GM18519 (cell line): Measurements from ENCODE around the gene EFNB3.

Experiments
- ATAC-seq: cut with Tn5 transposase; IDR thresholded peaks from one replicate; pipeline ENCODE4 v1.9.1; 2021; ENCODE audit warnings: mild to moderate bottlenecking, moderate library complexity; ENCODE audit not compliant: unreplicated experiment, low FRiP score

EFNB3 gene

GRCh38 chr17:7716901-7717755 is 12.1 kb downstream of the EFNB3 start, which contains the start of gene DNAH2:
TSS of gene DNAH2 (plus strand) at chr17:7717744. CDS start at chr17:7719735, 1,991 bp downstream.
- no peak for ATAC-seq

- no peak for ATAC-seq
Observed at GRCh38 chr17:7717756-7718350, 12.9 kb downstream of the EFNB3 start.

GRCh38 chr17:7719661-7720060 is 14.7 kb downstream of the EFNB3 start:
- no peak for ATAC-seq

- no peak for ATAC-seq
Observed at GRCh38 chr17:7720125-7720524, 15.1 kb downstream of the EFNB3 start.

GRCh38 chr17:7721612-7722011 is 16.6 kb downstream of the EFNB3 start:
- ATAC-seq = no peak

GRCh38 chr17:7727886-7728285 is 22.9 kb downstream of the EFNB3 start:
- no peak for ATAC-seq

GRCh38 chr17:7729816-7730215 is 24.8 kb downstream of the EFNB3 start:
- no peak for ATAC-seq

- no peak for ATAC-seq
Observed at GRCh38 chr17:7732981-7733539, 28.1 kb downstream of the EFNB3 start.

- ATAC-seq = no peak
Observed at GRCh38 chr17:7737601-7738000, 32.6 kb downstream of the EFNB3 start.

GRCh38 chr17:7739746-7740145 is 34.7 kb downstream of the EFNB3 start:
- no peak for ATAC-seq

GRCh38 chr17:7740481-7741001 is 35.5 kb downstream of the EFNB3 start:
- ATAC-seq = no peak

GRCh38 chr17:7742729-7743128 is 37.7 kb downstream of the EFNB3 start:
- ATAC-seq = no peak

- no peak for ATAC-seq
Observed at GRCh38 chr17:7744416-7744815, 39.4 kb downstream of the EFNB3 start.

GRCh38 chr17:7745748-7746470 is 40.9 kb downstream of the EFNB3 start:
- ATAC-seq = no peak

- no peak for ATAC-seq
Observed at GRCh38 chr17:7747635-7748071, 42.7 kb downstream of the EFNB3 start.

GRCh38 chr17:7748076-7748775 is 43.2 kb downstream of the EFNB3 start:
- ATAC-seq = no peak

- no peak for ATAC-seq
Observed at GRCh38 chr17:7750321-7750821, 45.4 kb downstream of the EFNB3 start.

- no peak for ATAC-seq
Observed at GRCh38 chr17:7754656-7755055, 49.7 kb downstream of the EFNB3 start.

GRCh38 chr17:7755095-7755890 is 50.3 kb downstream of the EFNB3 start:
- no peak for ATAC-seq
